ENCODE measurements around the gene MDM4.
A peak's percentile ranks its signal among the peaks of the same experiment; 100 is the strongest.

The MDM4 gene

DNA sequence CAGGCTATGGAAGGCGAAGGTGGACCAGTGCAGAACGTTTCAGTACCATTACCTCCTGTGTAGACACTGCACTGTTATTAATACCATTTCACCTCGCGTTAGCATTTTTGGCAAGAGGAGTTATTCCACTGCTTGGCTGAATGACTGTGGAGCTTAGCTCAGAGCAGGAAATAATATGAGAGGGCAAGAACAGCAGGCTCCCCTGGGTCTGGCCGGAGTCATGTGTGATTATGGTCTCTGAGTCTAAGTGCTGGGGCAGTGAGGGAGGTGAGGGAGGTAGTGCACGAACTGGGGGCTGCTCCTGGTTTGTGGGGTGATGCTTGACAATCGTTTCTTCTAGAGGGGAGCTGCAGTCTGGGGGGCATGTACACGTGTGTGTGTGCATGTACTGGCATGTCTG lies 82.9 kb downstream of the MDM4 start:
- Histone ChIP-seq H3K36me3 (ENCODE audit: insufficient read depth, low read length) (no peaks in the 10 kb centered on the region), H3K27me3 (ENCODE audit: insufficient read depth, low read length, poor library complexity) (no peaks in the 10 kb centered on the region), H3K9ac (ENCODE audit: low read depth, low read length) (no peak overlapping the region), H3K79me2 (ENCODE audit: insufficient read depth, low read length) (no peaks in the 10 kb centered on the region), H3K9me3 (ENCODE audit: insufficient read depth, low read length, severe bottlenecking) (no peaks in the 10 kb centered on the region), H3K4me1 (ENCODE audit: insufficient read depth, low read length) (no peaks in the 10 kb centered on the region), H3K4me3 (ENCODE audit: low read depth in 1 of 2, low read length in 2 of 2) (no peak overlapping the region), H3K4me2 (ENCODE audit: insufficient read depth, low read length) (no peak overlapping the region), H3K27ac (ENCODE audit: low read length) (no peak overlapping the region), H4K20me1 (ENCODE audit: insufficient read depth, low read length) (no peaks in the 10 kb centered on the region), H2AFZ (ENCODE audit: low read depth, low read length) (no peak overlapping the region)
- no peak for ATAC-seq (ENCODE audit: insufficient read depth, low read depth)
- TF ChIP-seq, protein P1, sequence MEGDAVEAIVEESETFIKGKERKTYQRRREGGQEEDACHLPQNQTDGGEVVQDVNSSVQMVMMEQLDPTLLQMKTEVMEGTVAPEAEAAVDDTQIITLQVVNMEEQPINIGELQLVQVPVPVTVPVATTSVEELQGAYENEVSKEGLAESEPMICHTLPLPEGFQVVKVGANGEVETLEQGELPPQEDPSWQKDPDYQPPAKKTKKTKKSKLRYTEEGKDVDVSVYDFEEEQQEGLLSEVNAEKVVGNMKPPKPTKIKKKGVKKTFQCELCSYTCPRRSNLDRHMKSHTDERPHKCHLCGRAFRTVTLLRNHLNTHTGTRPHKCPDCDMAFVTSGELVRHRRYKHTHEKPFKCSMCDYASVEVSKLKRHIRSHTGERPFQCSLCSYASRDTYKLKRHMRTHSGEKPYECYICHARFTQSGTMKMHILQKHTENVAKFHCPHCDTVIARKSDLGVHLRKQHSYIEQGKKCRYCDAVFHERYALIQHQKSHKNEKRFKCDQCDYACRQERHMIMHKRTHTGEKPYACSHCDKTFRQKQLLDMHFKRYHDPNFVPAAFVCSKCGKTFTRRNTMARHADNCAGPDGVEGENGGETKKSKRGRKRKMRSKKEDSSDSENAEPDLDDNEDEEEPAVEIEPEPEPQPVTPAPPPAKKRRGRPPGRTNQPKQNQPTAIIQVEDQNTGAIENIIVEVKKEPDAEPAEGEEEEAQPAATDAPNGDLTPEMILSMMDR (IDR thresholded peaks at IDR 0.05; ENCODE audit: borderline replicate concordance, extremely low read depth, low read length, poor library complexity, severe bottlenecking) = no peak
- TF ChIP-seq EZH2 (IDR thresholded peaks at IDR 0.05; ENCODE audit: borderline replicate concordance, low read depth, low read length, severe bottlenecking) = no peak
- DNase-seq = no peak

DNA sequence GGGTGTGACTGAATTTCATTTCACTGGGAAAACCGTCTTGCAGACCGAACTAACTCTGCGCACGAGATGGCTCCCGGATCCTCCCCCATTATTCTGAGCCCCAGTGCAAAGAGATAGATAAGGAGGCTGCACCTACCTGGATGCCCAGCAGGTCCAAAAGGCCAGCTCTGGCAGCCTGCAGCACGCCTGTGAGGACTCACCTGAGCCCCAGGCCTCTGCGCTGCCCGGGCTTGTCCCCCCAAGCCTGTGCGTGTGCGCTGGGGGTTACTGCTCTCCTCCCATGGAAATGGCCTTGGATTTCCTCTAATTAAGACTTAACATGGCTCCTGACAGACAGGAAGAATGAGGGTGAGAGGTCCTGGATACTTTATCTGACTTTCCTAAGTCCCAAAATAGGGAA lies 83.4 kb downstream of the MDM4 start:
- Histone ChIP-seq H3K4me3 (ENCODE audit: low read depth in 1 of 2, low read length in 2 of 2) (no peak overlapping the region), H3K9me3 (ENCODE audit: insufficient read depth, low read length, severe bottlenecking) (no peaks in the 10 kb centered on the region), H3K27ac (ENCODE audit: low read length) (no peak overlapping the region), H3K36me3 (ENCODE audit: insufficient read depth, low read length) (no peaks in the 10 kb centered on the region), H3K27me3 (ENCODE audit: insufficient read depth, low read length, poor library complexity) (no peaks in the 10 kb centered on the region), H3K4me1 (ENCODE audit: insufficient read depth, low read length) (no peaks in the 10 kb centered on the region), H4K20me1 (ENCODE audit: insufficient read depth, low read length) (no peaks in the 10 kb centered on the region), H2AFZ (ENCODE audit: low read depth, low read length) (no peak overlapping the region), H3K4me2 (ENCODE audit: insufficient read depth, low read length) (no peak overlapping the region), H3K9ac (ENCODE audit: low read depth, low read length) (no peak overlapping the region), H3K79me2 (ENCODE audit: insufficient read depth, low read length) (no peaks in the 10 kb centered on the region)
- DNase-seq = no peak
- TF ChIP-seq, protein P1 (IDR thresholded peaks at IDR 0.05; ENCODE audit: borderline replicate concordance, extremely low read depth, low read length, poor library complexity, severe bottlenecking) = no peak
- ATAC-seq (ENCODE audit: insufficient read depth, low read depth) = no peak

DNA sequence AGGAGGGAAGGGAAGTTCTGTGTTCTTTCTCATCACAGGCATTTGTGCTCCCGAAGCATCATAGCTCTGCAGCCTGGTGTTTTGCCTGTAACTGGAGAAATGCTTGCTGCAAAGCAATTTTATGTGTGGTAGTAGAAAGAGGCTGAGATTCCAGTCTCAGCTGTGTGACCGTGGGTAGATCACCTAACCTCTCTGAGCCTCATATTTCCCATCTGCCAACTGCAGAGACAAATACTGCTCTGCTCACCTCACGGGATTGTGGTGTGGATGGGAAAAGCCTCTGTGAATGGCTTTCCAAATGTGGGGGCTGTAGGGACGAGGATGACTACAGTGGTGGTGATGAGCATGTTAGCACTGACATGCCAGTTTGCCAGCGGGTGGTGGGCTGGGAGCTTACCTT lies 84.0 kb downstream of the MDM4 start:
- ATAC-seq (ENCODE audit: insufficient read depth, low read depth) = no peak
- H3K4me1 ChIP-seq (ENCODE audit: insufficient read depth, low read length) = no peaks in the 10 kb centered on the region
- no peak overlapping the region for H3K4me2 ChIP-seq (ENCODE audit: insufficient read depth, low read length)
- H3K9me3 ChIP-seq (ENCODE audit: insufficient read depth, low read length, severe bottlenecking) = no peaks in the 10 kb centered on the region
- TF ChIP-seq EZH2 (IDR thresholded peaks at IDR 0.05; ENCODE audit: borderline replicate concordance, low read depth, low read length, severe bottlenecking) = no peak
- TF ChIP-seq, protein P1 (IDR thresholded peaks at IDR 0.05; ENCODE audit: borderline replicate concordance, extremely low read depth, low read length, poor library complexity, severe bottlenecking) = no peak
- no peak overlapping the region for H2AFZ ChIP-seq (ENCODE audit: low read depth, low read length)
- no peak overlapping the region for H3K4me3 ChIP-seq (ENCODE audit: low read depth in 1 of 2, low read length in 2 of 2)
- no peaks in the 10 kb centered on the region for H3K27me3 ChIP-seq (ENCODE audit: insufficient read depth, low read length, poor library complexity)
- no peak overlapping the region for H3K9ac ChIP-seq (ENCODE audit: low read depth, low read length)
- DNase-seq = no peak
- no peaks in the 10 kb centered on the region for H4K20me1 ChIP-seq (ENCODE audit: insufficient read depth, low read length)
- H3K27ac ChIP-seq (ENCODE audit: low read length) = no peak overlapping the region
- H3K36me3 ChIP-seq (ENCODE audit: insufficient read depth, low read length) = no peaks in the 10 kb centered on the region
- no peaks in the 10 kb centered on the region for H3K79me2 ChIP-seq (ENCODE audit: insufficient read depth, low read length)

DNA sequence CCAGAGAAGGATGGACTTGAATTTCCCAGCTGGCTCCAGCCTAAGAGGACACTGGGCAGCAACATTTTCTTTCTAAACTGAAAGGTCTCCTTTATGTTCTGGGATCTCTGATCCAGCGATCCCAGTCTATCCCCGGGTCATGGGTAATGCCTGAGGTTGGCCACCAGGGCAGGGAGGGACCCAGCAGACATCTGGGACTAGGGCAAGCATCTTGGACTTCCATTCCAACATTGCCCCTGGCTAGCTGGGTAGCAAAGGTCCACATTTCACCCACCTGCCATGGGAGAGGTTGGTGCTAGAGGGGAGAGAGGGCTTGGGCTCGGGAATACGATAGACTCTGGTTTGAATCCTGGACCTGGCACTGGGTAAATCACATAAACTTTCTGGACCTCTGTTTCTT lies 84.8 kb downstream of the MDM4 start:
- Histone ChIP-seq H4K20me1 (ENCODE audit: insufficient read depth, low read length) (no peaks in the 10 kb centered on the region), H2AFZ (ENCODE audit: low read depth, low read length) (no peak overlapping the region), H3K9me3 (ENCODE audit: insufficient read depth, low read length, severe bottlenecking) (no peaks in the 10 kb centered on the region), H3K27me3 (ENCODE audit: insufficient read depth, low read length, poor library complexity) (no peaks in the 10 kb centered on the region), H3K4me2 (ENCODE audit: insufficient read depth, low read length) (no peak overlapping the region), H3K4me1 (ENCODE audit: insufficient read depth, low read length) (no peaks in the 10 kb centered on the region), H3K9ac (ENCODE audit: low read depth, low read length) (no peak overlapping the region), H3K4me3 (ENCODE audit: low read depth in 1 of 2, low read length in 2 of 2) (no peak overlapping the region), H3K36me3 (ENCODE audit: insufficient read depth, low read length) (no peaks in the 10 kb centered on the region), H3K79me2 (ENCODE audit: insufficient read depth, low read length) (no peaks in the 10 kb centered on the region), H3K27ac (ENCODE audit: low read length) (no peak overlapping the region)
- ATAC-seq (ENCODE audit: insufficient read depth, low read depth) = no peak
- no peak for TF ChIP-seq EZH2 (IDR thresholded peaks at IDR 0.05; ENCODE audit: borderline replicate concordance, low read depth, low read length, severe bottlenecking)
- TF ChIP-seq, protein P1 (IDR thresholded peaks at IDR 0.05; ENCODE audit: borderline replicate concordance, extremely low read depth, low read length, poor library complexity, severe bottlenecking) = peak; percentile 19
- no peak for DNase-seq
